GM18505 (cell line): ENCODE results near the gene DIS3.
A peak's percentile ranks its signal among the peaks of the same experiment; 100 is the strongest.
"Not testable (repeated sequence)": the region's sequence is repeated elsewhere in the genome, so short reads cannot be mapped to it uniquely, and the experiment has no call there.

ENCODE experiments used
- ATAC-seq: cut with Tn5 transposase; IDR thresholded peaks from one replicate; pipeline ENCODE4 v1.9.1; 2021; ENCODE audit not compliant: unreplicated experiment
- POLR2A ChIP-seq: IDR thresholded peaks from 4 replicates; pipeline ENCODE4 v1.6.1; 2011; ENCODE audit warnings: borderline replicate concordance; ENCODE audit not compliant: insufficient read depth, insufficient read length; ENCODE audit errors: extremely low read depth

DIS3 gene

GRCh38 chr13:72788831-72789230 is 7.1 kb upstream of the DIS3 start:
- ATAC-seq = no peak
- TF ChIP-seq POLR2A = no peak

DNA sequence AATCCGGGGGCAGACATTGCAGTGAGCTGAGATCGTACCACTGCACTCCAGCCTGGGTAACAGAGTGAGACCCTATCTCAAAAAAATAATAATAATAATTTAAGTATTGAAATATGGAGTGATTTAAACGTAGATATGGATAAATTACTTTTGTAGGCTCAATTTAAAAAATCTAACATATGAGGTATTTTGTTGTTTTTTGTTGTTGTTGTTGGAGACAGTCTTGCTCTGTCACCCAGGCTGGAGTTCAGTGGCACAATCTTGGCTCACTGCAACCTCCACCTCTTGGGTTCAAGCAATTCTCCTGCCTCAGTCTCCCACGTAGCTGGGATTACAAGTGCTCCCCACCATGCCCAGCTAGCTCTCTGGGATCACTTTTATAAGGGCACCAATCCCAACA is 3.0 kb upstream of the DIS3 start:
- ATAC-seq = not testable (repeated sequence)

DNA sequence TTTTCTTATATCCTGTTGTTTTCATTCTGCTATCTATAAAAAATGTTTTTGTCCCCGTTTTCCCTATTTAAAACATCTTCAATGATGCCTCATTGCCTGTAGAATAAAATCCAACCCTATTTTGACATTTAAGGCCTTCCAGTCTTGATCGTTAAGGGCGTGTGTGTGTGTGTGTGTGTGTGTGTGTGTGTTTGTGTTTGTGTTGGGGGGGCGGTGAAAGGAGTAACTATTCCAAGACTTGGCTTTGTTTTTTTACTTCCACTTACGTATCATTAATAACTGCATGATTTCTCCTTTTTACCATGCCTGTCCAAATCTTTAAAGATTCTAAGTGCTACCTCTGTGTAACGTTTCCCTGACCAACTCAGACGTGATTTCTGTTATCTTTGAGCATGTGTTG is 1.0 kb upstream of the DIS3 start:
- TF ChIP-seq POLR2A = no peak
- no peak for ATAC-seq

- no peak for TF ChIP-seq POLR2A
- no peak for ATAC-seq
These were observed 7.7 kb downstream of the DIS3 start for GRCh38 chr13:72774019-72774418.

DNA sequence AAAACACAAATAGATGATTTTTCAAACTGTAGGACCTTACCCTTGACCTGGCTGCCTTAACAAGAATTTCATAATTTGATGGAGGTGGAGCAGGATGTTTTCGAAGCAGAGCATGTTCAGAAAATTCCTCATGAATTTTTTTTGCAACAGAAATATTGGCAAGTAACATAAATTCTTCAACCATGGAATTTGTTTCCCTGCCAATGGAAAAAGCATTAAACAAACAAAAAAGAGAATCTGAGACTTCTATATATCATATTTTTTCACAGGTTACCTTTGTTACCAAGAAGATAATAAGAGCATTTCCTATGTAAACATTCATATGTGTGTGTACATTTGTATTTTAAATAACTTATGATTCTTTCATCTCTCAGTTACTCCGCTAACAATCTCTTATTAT is 18.3 kb downstream of the DIS3 start:
- no peak for TF ChIP-seq POLR2A
- no peak for ATAC-seq

DNA sequence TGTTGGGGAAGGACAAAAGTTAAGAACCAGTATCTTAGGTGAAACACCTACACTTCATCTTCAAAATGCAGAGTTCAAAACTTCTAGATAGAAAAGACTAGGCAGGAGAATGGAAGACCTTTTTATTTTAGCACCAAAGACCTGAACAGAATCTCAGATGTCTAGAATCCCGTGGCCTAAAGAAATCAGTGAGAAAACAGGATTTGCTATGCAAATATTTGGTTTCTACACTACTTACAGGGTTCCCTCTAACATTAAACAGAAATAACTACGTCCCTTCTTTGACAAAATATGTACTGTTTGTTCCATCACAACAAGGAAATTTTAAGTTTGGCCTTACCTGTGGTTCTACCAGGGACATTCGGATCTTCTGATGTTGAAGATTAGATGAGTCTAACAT is 21.5 kb downstream of the DIS3 start:
- no peak for TF ChIP-seq POLR2A
- ATAC-seq = no peak

- ATAC-seq = no peak
These were observed 23.7 kb downstream of the DIS3 start for GRCh38 chr13:72757792-72758535.

GRCh38 chr13:72754111-72754510 is 27.6 kb downstream of the DIS3 start:
- no peak for TF ChIP-seq POLR2A
- no peak for ATAC-seq

More at GRCh38 chr13:72757792-72758535, 23.7 kb downstream of the DIS3 start:
- TF ChIP-seq POLR2A = no peak

DNA sequence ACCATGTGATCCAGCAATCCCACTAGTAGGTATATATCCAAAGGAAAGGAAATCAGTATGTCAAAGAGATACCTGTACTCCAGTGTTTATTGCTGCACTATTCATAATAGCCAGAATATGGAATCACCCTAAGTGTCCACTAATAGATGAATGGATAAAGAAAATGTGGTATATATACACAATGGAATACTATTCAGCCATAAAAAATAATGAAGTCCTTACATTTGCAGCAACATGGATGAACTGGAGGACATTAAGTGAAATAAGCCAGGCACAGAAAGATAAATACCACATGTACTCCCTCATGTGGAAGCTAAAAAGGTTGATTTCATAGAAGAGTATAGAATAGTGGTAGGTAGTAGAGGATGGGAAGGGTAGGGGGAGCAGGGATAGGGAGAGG is 30.5 kb downstream of the DIS3 start:
- no peak for ATAC-seq

DNA sequence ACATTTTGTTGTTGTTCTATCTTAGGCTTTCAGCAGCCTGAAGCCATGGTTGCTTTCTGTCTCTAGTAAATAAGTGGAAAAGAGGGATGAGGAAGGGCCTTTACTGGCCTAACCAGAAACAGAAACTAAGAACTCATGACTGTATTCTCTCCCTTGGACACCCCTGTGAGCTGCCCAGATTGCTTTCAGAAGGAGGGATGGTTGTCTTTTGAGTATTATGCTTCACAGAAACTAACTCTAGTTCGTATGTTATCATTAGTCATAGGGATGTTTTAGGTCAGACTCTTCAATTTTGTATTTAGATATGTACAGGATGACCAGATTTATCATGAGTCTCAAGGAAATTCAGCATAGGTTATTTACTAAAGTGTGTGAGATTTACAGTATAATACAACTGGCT is 36.4 kb downstream of the DIS3 start:
- no peak for ATAC-seq

More for the DNA sequence above, 30.5 kb downstream of the DIS3 start:
- TF ChIP-seq POLR2A = no peak

GRCh38 chr13:72740015-72740414 is 41.7 kb downstream of the DIS3 start:
- ATAC-seq = no peak
- TF ChIP-seq POLR2A = no peak

More for the DNA sequence above, 36.4 kb downstream of the DIS3 start:
- TF ChIP-seq POLR2A = no peak

GRCh38 chr13:72737033-72737432 is 44.7 kb downstream of the DIS3 start:
- TF ChIP-seq POLR2A = no peak
- no peak for ATAC-seq

- ATAC-seq = no peak
- TF ChIP-seq POLR2A = no peak
These were observed 53.5 kb downstream of the DIS3 start for GRCh38 chr13:72728290-72728605.

DNA sequence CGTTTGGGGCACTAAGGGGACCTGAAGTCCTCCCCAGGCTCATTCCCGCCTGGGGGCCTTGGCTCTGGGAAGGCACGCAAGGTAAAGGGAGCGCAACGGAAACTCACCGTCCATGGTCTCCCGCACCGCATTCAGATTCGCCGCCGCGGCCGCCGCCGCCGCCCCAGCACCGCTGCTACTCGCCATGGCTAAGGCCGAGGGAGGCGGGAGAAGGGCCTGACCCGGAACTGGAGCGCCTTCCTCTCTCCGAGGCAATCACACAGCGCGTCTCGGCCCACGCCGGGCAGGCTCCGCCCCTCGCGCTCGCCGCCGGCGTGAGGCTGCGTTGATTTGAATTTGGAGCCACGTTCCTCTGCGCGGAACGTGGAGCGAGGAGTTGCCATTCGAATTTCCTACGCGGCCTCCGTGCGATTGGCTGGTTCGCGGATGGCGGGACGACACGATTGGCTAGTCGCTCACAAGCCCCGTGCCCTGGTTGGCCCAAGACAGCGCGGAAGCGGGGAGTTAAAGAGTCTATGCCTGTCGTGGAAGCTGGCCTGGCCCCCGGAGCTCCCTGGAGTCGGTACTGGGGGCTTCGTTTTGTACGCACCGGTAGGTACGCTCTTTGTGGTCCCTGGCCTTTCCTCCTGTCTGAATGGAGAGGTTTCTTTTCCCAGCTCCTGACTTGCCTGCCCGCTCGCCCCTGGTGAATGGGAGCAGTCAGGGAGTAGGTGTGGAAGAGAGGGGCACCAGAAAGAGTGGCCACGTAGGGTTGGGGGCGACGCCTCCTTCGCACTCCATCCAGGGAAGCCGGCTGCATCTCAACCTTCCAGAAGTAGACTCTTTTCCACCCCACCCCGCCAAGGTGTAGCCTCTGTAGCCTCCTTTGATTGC is 54.0 kb downstream of the DIS3 start, which contains the start of the genes BORA and MZT1:
BORA (plus strand) TSS at position 507 of the 873 bp plus-strand sequence. CDS start 1,018 bp downstream, outside the sequence.
MZT1 (minus strand) TSS at position 213 of the 873 bp plus-strand sequence; CDS start at position 186, 27 bp downstream.
- peak; percentile 96 for ATAC-seq
- TF ChIP-seq POLR2A = peak; percentile 84
